ENCODE data around the gene RAB40B.

The RAB40B gene

GRCh38 chr17:82613283-82614094 is 85.0 kb downstream of the RAB40B start:
- DNase-seq = no peak

GRCh38 chr17:82611140-82612058 is 87.1 kb downstream of the RAB40B start:
- no peak for DNase-seq

- DNase-seq = no peak
These were observed 88.8 kb downstream of the RAB40B start for GRCh38 chr17:82609655-82610054.

GRCh38 chr17:82608816-82609215 is 89.7 kb downstream of the RAB40B start:
- DNase-seq = no peak

- no peak for DNase-seq
These were observed 92.4 kb downstream of the RAB40B start for GRCh38 chr17:82605939-82606600.
